ENCODE results near the gene JUNB. TPM values are rescaled to one million over a fixed set of nuclear protein-coding genes. Genes with fewer than 3 reads are reported as not detected.

The JUNB gene
- total and polyA plus RNA-seq, 2 of the 13 experiments (the other 11 are each of a cell fraction or from before 2014, with no cell fraction given): 7.7 to 8.2 TPM

GRCh38 chr19:12793290-12794195, 2.3 kb downstream of the JUNB start (continued):
- TF ChIP-seq ATF6 (CRISPR knock-in tag; conservative IDR thresholded peaks at IDR 0.05) (no peak), KDM3A (CRISPR knock-in tag; IDR thresholded peaks at IDR 0.05; ENCODE audit: low read depth) (no peak), TEF (CRISPR knock-in tag; IDR thresholded peaks at IDR 0.05) (no peak), ZC3H13 (CRISPR knock-in tag; IDR thresholded peaks at IDR 0.05) (peak; percentile 99), HDAC6 (IDR thresholded peaks at IDR 0.05; ENCODE audit: low read depth, low read length) (no peak), ZNF768 (CRISPR knock-in tag; IDR thresholded peaks at IDR 0.05) (no peak; the same call in none of the 2 replicates), ZNF672 (CRISPR knock-in tag; IDR thresholded peaks at IDR 0.05) (no peak), NR0B2 (CRISPR knock-in tag; IDR thresholded peaks at IDR 0.05) (0 out of 2 replicates have a peak, but pooled peaks have one; percentile 54), JUN (CRISPR knock-in tag; IDR thresholded peaks at IDR 0.05) (no peak), USF2 (IDR thresholded peaks at IDR 0.05; ENCODE audit: low read depth, low read length) (no peak), USF2 (CRISPR knock-in tag; IDR thresholded peaks at IDR 0.05; ENCODE audit: borderline replicate concordance) (peak; percentile 99; the same call in 1 of the 2 replicates), HNF4A (CRISPR knock-in tag; IDR thresholded peaks at IDR 0.05) (no peak), POLR2AphosphoS2 (IDR thresholded peaks at IDR 0.05; ENCODE audit: low read depth, low read length) (peak; percentile 90), IKZF1 (IDR thresholded peaks at IDR 0.05) (no peak), RELA (CRISPR knock-in tag; IDR thresholded peaks at IDR 0.05) (peak; percentile 99), ARID5B (CRISPR knock-in tag; IDR thresholded peaks at IDR 0.05) (peak; percentile 61), GATAD2A (CRISPR knock-in tag; IDR thresholded peaks at IDR 0.05) (no peak; the same call in 1 of the 2 replicates), KLF15 (CRISPR knock-in tag; IDR thresholded peaks at IDR 0.05; ENCODE audit: borderline replicate concordance) (no peak), LCORL (IDR thresholded peaks at IDR 0.05) (no peak), LCORL (CRISPR knock-in tag; IDR thresholded peaks at IDR 0.05) (no peak)

Measured in HepG2 (cell line).